HepG2 (cell line): ENCODE measurements around the gene ZBTB2. TPM values are rescaled to one million over a fixed set of nuclear protein-coding genes. Genes with fewer than 3 reads are reported as not detected.

Experiments used
- ATAC-seq: fragments of 200-7000 bp; cut with Tn5 transposase; 3 replicates; pipeline ENCODE4 v1.9.1; 2020; ENCODE audit warnings: mild to moderate bottlenecking, moderate library complexity
- BruUV-seq: library from RNA; stranded (reverse); fragments of 400-500 nt; replicated peaks from 2 replicates; lab custom pipeline; 2021; lab: Mats Ljungman, UMichigan
- CTCF ChIA-PET: fragments of 300-600 bp; formaldehyde crosslinking; extraction: SDS; loops from one replicate; lab custom pipeline; 2021; ENCODE audit warnings: low total read pairs, inconsistent platforms, low intra/inter-chr PET ratio; lab: Yijun Ruan, JAX
- POLR2A ChIA-PET: fragments of 350-600 bp; sonication (Branson Sonifier 250); formaldehyde crosslinking; loops from one replicate; lab custom pipeline; 2020; ENCODE audit warnings: antibody characterized with exemption, inconsistent platforms; lab: Yijun Ruan, JAX
- DNase-seq: peaks from one replicate; pipeline ENCODE4 v3.0.0-alpha.2; 2015; ENCODE audit warnings: low spot score
- FAIRE-seq: peaks from 3 replicates; lab custom pipeline; 2011; peaks lifted over from hg19 to GRCh38; lab: Jason Lieb, UNC
- H2AFZ ChIP-seq: one replicate; pipeline ENCODE4 v1.6.1; 2011; ENCODE audit warnings: low read length, inconsistent platforms
- H3K27ac ChIP-seq: fragments of 300-600 bp; 3 replicates; pipeline ENCODE4 v1.8.0; 2011; ENCODE audit warnings: mixed run types, mild to moderate bottlenecking, mixed read lengths, low read length, inconsistent platforms; ENCODE audit not compliant: insufficient read depth; ENCODE audit errors: extremely low read length
- H3K27me3 ChIP-seq, 2 experiments: fragments of 200-600 bp in 1 of 2; 2 replicates in 1 of 2; 3 replicates in 1 of 2; pipeline versions ENCODE4 v1.6.0 to v1.8.0; 2011; ENCODE audit warnings: low read length in 2 of 2, mild to moderate bottlenecking in 2 of 2, moderate library complexity in 2 of 2, inconsistent platforms in 1 of 2; ENCODE audit not compliant: insufficient read depth in 2 of 2, control insufficient read depth in 1 of 2
- H3K36me3 ChIP-seq, 2 experiments: fragments of 200-600 bp in 1 of 2; replicated peaks in 1 of 2; 2 replicates in 1 of 2; 3 replicates in 1 of 2; pipeline versions ENCODE4 v1.5.1 to v1.8.0; 2011; ENCODE audit warnings: low read length in 2 of 2, inconsistent platforms in 1 of 2; ENCODE audit not compliant: insufficient read depth in 2 of 2, control insufficient read depth in 1 of 2
- H3K4me1 ChIP-seq: 2 replicates; pipeline ENCODE4 v1.5.1; 2012; ENCODE audit warnings: low read length, inconsistent platforms; ENCODE audit not compliant: insufficient read depth
- H3K4me2 ChIP-seq: 2 replicates; pipeline ENCODE4 v1.6.0; 2011; ENCODE audit warnings: low read depth, low read length, inconsistent platforms
- H3K4me3 ChIP-seq, 3 experiments: fragments of 200-600 bp in 1 of 3; sonication (generic), shearing (Covaris generic) in 1 of 3; replicated peaks in 1 of 3; 2 replicates each; pipeline ENCODE4 v1.5.1; 2011 to 2016; ENCODE audit warnings: low read length in 3 of 3, inconsistent platforms in 2 of 3, low read depth in 2 of 3, mild to moderate bottlenecking in 2 of 3, control low read depth in 1 of 3, mixed read lengths in 1 of 3; ENCODE audit not compliant: insufficient read depth in 1 of 3
- H3K79me2 ChIP-seq: one replicate; pipeline ENCODE4 v1.6.1; 2011; ENCODE audit warnings: low read length, inconsistent platforms; ENCODE audit not compliant: insufficient read depth
- H3K9ac ChIP-seq: 2 replicates; pipeline ENCODE4 v1.6.0; 2011; ENCODE audit warnings: mild to moderate bottlenecking, low read depth, low read length, inconsistent platforms; ENCODE audit not compliant: insufficient read depth
- H3K9me3 ChIP-seq: 2 replicates; pipeline ENCODE4 v1.5.1; 2012; ENCODE audit warnings: mild to moderate bottlenecking, low read length
- H4K20me1 ChIP-seq: 2 replicates; pipeline ENCODE4 v1.6.0; 2011; ENCODE audit warnings: inconsistent platforms, mild to moderate bottlenecking, low read length, moderate library complexity; ENCODE audit not compliant: insufficient read depth
- AKNA ChIP-seq: sonication (generic); formaldehyde crosslinking; IDR thresholded peaks from 2 replicates; pipeline ENCODE4 v1.4.0; 2020; ENCODE audit warnings: missing genetic modification reagents, borderline replicate concordance
- EZH2 ChIP-seq: conservative IDR thresholded peaks from 2 replicates; pipeline ENCODE4 v1.6.1; 2012; ENCODE audit warnings: mild to moderate bottlenecking, low read depth, low read length, moderate library complexity
- HDAC2 ChIP-seq: sonication (generic); formaldehyde crosslinking; IDR thresholded peaks from 2 replicates; pipeline ENCODE4 v1.4.0; 2020; ENCODE audit warnings: missing genetic modification reagents
- KAT8 ChIP-seq: IDR thresholded peaks from 2 replicates; pipeline ENCODE4 v1.6.1; 2016; ENCODE audit warnings: missing genetic modification reagents, missing compliant biosample characterization
- KLF15 ChIP-seq: sonication (generic); formaldehyde crosslinking; IDR thresholded peaks from 2 replicates; pipeline ENCODE4 v1.8.1; 2023; ENCODE audit warnings: borderline replicate concordance, mild to moderate bottlenecking, inconsistent platforms, missing genetic modification reagents, mixed read lengths
- MED13 ChIP-seq: sonication (generic); formaldehyde crosslinking; IDR thresholded peaks from 2 replicates; pipeline ENCODE4 v1.5.0; 2020; ENCODE audit warnings: missing genetic modification reagents
- NR2F2 ChIP-seq: IDR thresholded peaks from 2 replicates; pipeline ENCODE4 v1.6.1; 2012; ENCODE audit warnings: low read depth, inconsistent platforms, borderline replicate concordance
- ZNF263 ChIP-seq: sonication (generic); formaldehyde crosslinking; IDR thresholded peaks from 2 replicates; pipeline ENCODE4 v1.4.0; 2020; ENCODE audit warnings: missing genetic modification reagents
- ZNF296 ChIP-seq: sonication (generic); formaldehyde crosslinking; conservative IDR thresholded peaks from 2 replicates; pipeline ENCODE4 v1.5.0; 2020; ENCODE audit warnings: mild to moderate bottlenecking, missing genetic modification reagents
- ZSCAN21 ChIP-seq: sonication (generic); formaldehyde crosslinking; IDR thresholded peaks from 2 replicates; pipeline ENCODE4 v1.8.0; 2022; ENCODE audit warnings: mild to moderate bottlenecking, missing genetic modification reagents, moderate library complexity, borderline replicate concordance
- WGBS: methylation state at CpG from one replicate; pipeline ENCODE4 v1.1.6; 2017; ENCODE audit warnings: low lambda C conversion rate; 5-methylcytosine and 5-hydroxymethylcytosine counted together
- in situ Hi-C: cut with HindIII; loops from 2 replicates; pipeline ENCODE4 v1.10.0; 2017; ENCODE audit warnings: low pct_unique_long_range_greater_than_20kb; ENCODE audit not compliant: extremely low pct_ligation_motif_present
- intact Hi-C: fragments of 100-400 bp; cut with micrococcal nuclease; formaldehyde crosslinking; loops from one replicate; pipeline ENCODE4 v1.10.0; 2022; ENCODE audit not compliant: unreplicated experiment
- polyA plus RNA-seq, 8 experiments: library from polyadenylated mRNA; depleted of rRNA in 3 of 8; stranded (reverse) in 7 of 8; unstranded in 1 of 8; fragments of >200 nt; fragmentation: Illumina TruSeq in 4 of 8; extraction: Trizol in 4 of 8; gene quantifications; 2 replicates each; pipeline versions ENCODE4 v1.2.1 to v1.2.3, GENCODE V29; 2011 to 2016; ENCODE audit warnings: low read depth in 4 of 8, missing spikeins in 1 of 8, mixed read lengths in 1 of 8; ENCODE audit not compliant: insufficient read depth in 1 of 8
- total RNA-seq, 5 experiments: library from RNA; depleted of rRNA; stranded (reverse); fragments of >200 nt; fragmentation: Illumina TruSeq; extraction: Trizol; gene quantifications; 2 replicates each; pipeline ENCODE4 v1.2.3, GENCODE V29; 2016; ENCODE audit warnings: low read depth in 1 of 5
- TF ChIP-seq, protein P1 (sequence below): sonication (generic); formaldehyde crosslinking; IDR thresholded peaks from 2 replicates; pipeline ENCODE4 v1.5.1; 2020; ENCODE audit warnings: mild to moderate bottlenecking, missing genetic modification reagents, moderate library complexity
- TF ChIP-seq, protein P2 (sequence below): sonication (generic); formaldehyde crosslinking; IDR thresholded peaks from 2 replicates; pipeline ENCODE4 v1.5.0; 2020; ENCODE audit warnings: mild to moderate bottlenecking, missing genetic modification reagents
- TF ChIP-seq, protein P3 (sequence below): sonication (generic); formaldehyde crosslinking; IDR thresholded peaks from 2 replicates; pipeline ENCODE4 v1.8.1; 2022; ENCODE audit warnings: mild to moderate bottlenecking, missing genetic modification reagents

ZBTB2 gene
- total and polyA plus RNA-seq, 2 of the 13 experiments (the other 11 are each of a cell fraction or from before 2014, with no cell fraction given) = 15.4 to 22.8 TPM

- TF ChIP-seq ZSCAN21 (CRISPR knock-in tag) = no peak
- TF ChIP-seq, protein P1, sequence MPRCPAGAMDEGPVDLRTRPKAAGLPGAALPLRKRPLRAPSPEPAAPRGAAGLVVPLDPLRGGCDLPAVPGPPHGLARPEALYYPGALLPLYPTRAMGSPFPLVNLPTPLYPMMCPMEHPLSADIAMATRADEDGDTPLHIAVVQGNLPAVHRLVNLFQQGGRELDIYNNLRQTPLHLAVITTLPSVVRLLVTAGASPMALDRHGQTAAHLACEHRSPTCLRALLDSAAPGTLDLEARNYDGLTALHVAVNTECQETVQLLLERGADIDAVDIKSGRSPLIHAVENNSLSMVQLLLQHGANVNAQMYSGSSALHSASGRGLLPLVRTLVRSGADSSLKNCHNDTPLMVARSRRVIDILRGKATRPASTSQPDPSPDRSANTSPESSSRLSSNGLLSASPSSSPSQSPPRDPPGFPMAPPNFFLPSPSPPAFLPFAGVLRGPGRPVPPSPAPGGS (CRISPR knock-in tag) = no peak
- TF ChIP-seq KLF15 (CRISPR knock-in tag) = no peak
- TF ChIP-seq, protein P2, sequence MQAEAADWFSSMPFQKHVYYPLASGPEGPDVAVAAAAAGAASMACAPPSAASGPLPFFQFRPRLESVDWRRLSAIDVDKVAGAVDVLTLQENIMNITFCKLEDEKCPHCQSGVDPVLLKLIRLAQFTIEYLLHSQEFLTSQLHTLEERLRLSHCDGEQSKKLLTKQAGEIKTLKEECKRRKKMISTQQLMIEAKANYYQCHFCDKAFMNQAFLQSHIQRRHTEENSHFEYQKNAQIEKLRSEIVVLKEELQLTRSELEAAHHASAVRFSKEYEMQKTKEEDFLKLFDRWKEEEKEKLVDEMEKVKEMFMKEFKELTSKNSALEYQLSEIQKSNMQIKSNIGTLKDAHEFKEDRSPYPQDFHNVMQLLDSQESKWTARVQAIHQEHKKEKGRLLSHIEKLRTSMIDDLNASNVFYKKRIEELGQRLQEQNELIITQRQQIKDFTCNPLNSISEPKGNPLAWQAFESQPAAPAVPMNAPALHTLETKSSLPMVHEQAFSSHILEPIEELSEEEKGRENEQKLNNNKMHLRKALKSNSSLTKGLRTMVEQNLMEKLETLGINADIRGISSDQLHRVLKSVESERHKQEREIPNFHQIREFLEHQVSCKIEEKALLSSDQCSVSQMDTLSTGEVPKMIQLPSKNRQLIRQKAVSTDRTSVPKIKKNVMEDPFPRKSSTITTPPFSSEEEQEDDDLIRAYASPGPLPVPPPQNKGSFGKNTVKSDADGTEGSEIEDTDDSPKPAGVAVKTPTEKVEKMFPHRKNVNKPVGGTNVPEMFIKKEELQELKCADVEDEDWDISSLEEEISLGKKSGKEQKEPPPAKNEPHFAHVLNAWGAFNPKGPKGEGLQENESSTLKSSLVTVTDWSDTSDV (CRISPR knock-in tag) = no peak
- no peak for TF ChIP-seq ZNF263 (CRISPR knock-in tag)
- no peak for TF ChIP-seq HDAC2 (CRISPR knock-in tag)
- no peak for TF ChIP-seq MED13
- no peak for TF ChIP-seq AKNA (CRISPR knock-in tag)
- TF ChIP-seq NR2F2 = no peak
- TF ChIP-seq, protein P3, sequence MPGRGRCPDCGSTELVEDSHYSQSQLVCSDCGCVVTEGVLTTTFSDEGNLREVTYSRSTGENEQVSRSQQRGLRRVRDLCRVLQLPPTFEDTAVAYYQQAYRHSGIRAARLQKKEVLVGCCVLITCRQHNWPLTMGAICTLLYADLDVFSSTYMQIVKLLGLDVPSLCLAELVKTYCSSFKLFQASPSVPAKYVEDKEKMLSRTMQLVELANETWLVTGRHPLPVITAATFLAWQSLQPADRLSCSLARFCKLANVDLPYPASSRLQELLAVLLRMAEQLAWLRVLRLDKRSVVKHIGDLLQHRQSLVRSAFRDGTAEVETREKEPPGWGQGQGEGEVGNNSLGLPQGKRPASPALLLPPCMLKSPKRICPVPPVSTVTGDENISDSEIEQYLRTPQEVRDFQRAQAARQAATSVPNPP (CRISPR knock-in tag) = no peak
- no peak for TF ChIP-seq KAT8 (CRISPR knock-in tag)
- no peak for TF ChIP-seq EZH2
- no peak for TF ChIP-seq ZNF296 (CRISPR knock-in tag)
- no peaks in the 10 kb centered on the region for H3K79me2 ChIP-seq
- 89% methylated on average over 7 of the region's 7 CpGs for WGBS
- in situ Hi-C loops = no loop called here
- H3K27ac ChIP-seq = no peak overlapping the region
- no peaks in the 10 kb centered on the region for H3K9me3 ChIP-seq
- no peak overlapping the region for H3K9ac ChIP-seq
- DNase-seq (no peak), FAIRE-seq (no peak), ATAC-seq (no peak)
- no peaks in the 10 kb centered on the region for H3K27me3 ChIP-seq
- H3K36me3 ChIP-seq = peaks cover 6 to 10% of the 10 kb centered on the region in 2 experiments; a peak in 4 of 5 replicates
- no peaks in the 10 kb centered on the region for H3K4me1 ChIP-seq
- intact Hi-C loops = no loop called here
- no peak overlapping the region for H3K4me3 ChIP-seq
- ChIA-PET POLR2A (no interaction called here), CTCF (no interaction called here)
- no peaks in the 10 kb centered on the region for H4K20me1 ChIP-seq
- no TSS peak for BruUV-seq
- H2AFZ ChIP-seq = no peak overlapping the region
- no peak overlapping the region for H3K4me2 ChIP-seq
Observed at GRCh38 chr6:151351731-151352130, 39.6 kb downstream of the ZBTB2 start.
